Measurements from ENCODE around the gene IZUMO4. TPM values are rescaled to one million over a fixed set of nuclear protein-coding genes. Genes with fewer than 3 reads are reported as not detected.

The IZUMO4 gene
- polyA plus RNA-seq, 2 donors = 6.4 to 16.0 TPM

DNA sequence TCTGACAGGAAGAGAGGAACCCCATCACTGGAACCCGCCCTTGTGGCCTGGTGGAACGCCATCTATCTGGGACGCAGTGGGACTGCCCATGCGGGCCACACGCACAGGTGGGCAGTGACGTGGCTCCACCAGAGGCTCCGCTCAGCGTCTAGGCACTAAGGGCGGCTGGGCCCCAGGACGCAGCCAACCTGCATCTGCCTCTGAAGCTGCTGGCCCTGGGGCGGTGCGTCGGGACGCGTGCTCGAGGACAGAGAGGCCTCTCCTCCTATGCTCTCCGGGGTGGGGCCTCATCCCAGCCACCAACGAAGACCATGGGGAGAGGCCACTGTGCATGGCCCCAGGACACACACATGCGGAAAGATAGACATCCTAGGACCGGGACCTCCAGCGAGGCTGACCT, 18.1 kb downstream of the IZUMO4 start:
- Histone ChIP-seq H3K27me3 (ENCODE audit: control insufficient read depth in 1 of 2, insufficient read depth in 2 of 2, low read length in 2 of 2) (no peaks in the 10 kb centered on the region), H3K36me3 (ENCODE audit: control insufficient read depth in 2 of 2, insufficient read depth in 2 of 2, low read length in 1 of 2) (peaks cover 60 to 92% of the 10 kb centered on the region in 2 donors), H3K4me3 (ENCODE audit: low read depth in 1 of 2, low read length in 2 of 2) (no peak overlapping the region), H3K4me1 (ENCODE audit: control insufficient read depth in 2 of 2, insufficient read depth in 2 of 2, low read length in 1 of 2) (peaks cover 0 to 4% of the 10 kb centered on the region in 2 donors), H3K27ac (ENCODE audit: low read depth in 2 of 2, low read length in 1 of 2) (no peak overlapping the region), H3K9me3 (ENCODE audit: control insufficient read depth in 2 of 2, insufficient read depth in 1 of 2, low read depth in 1 of 2, low read length in 1 of 2) (no peaks in the 10 kb centered on the region)
- WGBS, 2 donors = 92 to 94% methylated on average over 21 of the region's 21 CpGs

DNA sequence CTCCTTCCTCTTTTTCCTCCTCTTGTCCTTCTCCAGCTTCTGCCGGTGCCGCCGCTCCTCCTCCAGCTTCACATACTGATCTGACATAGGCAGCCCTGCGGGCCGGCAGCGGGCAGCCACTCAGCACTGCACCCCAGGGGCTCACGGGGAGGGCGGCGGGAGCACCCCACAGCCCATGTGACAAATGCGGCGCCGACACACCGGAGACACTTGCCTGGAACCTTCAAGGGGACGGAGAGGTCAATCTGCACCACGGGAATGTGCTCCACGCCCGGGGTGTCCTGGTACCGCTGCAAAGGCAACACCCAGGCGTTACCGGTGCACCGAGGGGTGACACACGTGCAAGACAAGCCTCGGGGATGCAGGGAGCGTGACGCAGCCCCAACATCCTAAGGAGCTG, 18.6 kb downstream of the IZUMO4 start:
- Histone ChIP-seq H3K4me3 (ENCODE audit: low read depth in 1 of 2, low read length in 2 of 2) (no peak overlapping the region), H3K27me3 (ENCODE audit: control insufficient read depth in 1 of 2, insufficient read depth in 2 of 2, low read length in 2 of 2) (no peaks in the 10 kb centered on the region), H3K9me3 (ENCODE audit: control insufficient read depth in 2 of 2, insufficient read depth in 1 of 2, low read depth in 1 of 2, low read length in 1 of 2) (no peaks in the 10 kb centered on the region), H3K4me1 (ENCODE audit: control insufficient read depth in 2 of 2, insufficient read depth in 2 of 2, low read length in 1 of 2) (peaks cover 0 to 2% of the 10 kb centered on the region in 2 donors), H3K36me3 (ENCODE audit: control insufficient read depth in 2 of 2, insufficient read depth in 2 of 2, low read length in 1 of 2) (peaks cover 56 to 92% of the 10 kb centered on the region in 2 donors), H3K27ac (ENCODE audit: low read depth in 2 of 2, low read length in 1 of 2) (no peak overlapping the region)
- whole genome bisulfite sequencing, 2 donors = 94% methylated on average over 25 of the region's 25 CpGs

DNA sequence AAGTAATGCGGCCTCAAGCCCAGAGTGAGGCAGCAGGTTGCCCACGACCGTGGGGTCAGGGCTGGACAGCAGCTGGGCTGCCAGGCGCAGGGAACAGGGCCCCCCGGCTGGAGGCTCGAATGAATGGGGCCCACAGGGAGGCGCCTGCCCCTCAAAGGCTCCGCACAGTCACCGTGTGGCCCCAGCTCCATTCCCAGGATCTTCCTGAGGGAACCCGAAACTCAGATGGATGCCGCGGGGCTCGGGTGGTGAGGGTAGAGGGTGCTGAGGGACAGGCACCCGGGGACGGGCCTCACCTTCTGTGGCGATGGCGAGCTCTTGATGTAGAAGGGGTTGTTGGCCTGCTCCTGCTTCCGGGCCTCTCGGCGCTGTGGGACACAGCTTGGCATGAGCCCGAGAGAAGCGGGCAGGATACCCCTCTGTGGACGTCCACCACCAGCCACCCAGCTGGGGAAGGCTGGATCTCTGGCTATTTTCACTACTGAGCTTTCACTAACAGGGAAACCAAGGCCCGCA, 19.3 kb downstream of the IZUMO4 start:
- 94 to 96% methylated on average over 24 of the region's 24 CpGs for WGBS, 2 donors
- H3K27me3 ChIP-seq (ENCODE audit: control insufficient read depth in 1 of 2, insufficient read depth in 2 of 2, low read length in 2 of 2) = no peaks in the 10 kb centered on the region
- H3K4me1 ChIP-seq (ENCODE audit: control insufficient read depth in 2 of 2, insufficient read depth in 2 of 2, low read length in 1 of 2) = peaks cover 0 to 2% of the 10 kb centered on the region in 2 donors
- peaks cover 56 to 92% of the 10 kb centered on the region in 2 donors for H3K36me3 ChIP-seq (ENCODE audit: control insufficient read depth in 2 of 2, insufficient read depth in 2 of 2, low read length in 1 of 2)
- H3K27ac ChIP-seq (ENCODE audit: low read depth in 2 of 2, low read length in 1 of 2) = no peak overlapping the region
- no peaks in the 10 kb centered on the region for H3K9me3 ChIP-seq (ENCODE audit: control insufficient read depth in 2 of 2, insufficient read depth in 1 of 2, low read depth in 1 of 2, low read length in 1 of 2)
- H3K4me3 ChIP-seq (ENCODE audit: low read depth in 1 of 2, low read length in 2 of 2) = no peak overlapping the region

DNA sequence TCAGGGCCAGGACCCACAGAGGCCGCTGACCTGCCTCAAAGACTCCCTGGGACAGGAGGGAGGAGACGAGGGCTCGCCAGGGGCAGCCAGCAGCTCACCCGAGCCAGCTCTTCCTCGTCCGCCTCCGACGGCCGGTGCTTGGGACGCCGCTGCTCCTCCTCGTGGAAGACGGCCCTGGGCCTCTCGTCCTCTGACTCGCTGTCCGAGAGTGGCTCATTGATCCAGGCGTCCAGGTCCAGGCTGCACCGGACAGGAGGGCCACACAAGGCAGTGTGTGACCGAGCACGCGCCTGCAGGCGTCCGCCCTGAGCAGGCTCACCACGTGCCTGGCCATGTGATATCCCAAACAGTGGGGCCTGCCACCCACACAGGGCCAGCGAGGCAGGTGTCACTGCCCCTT, 19.8 kb downstream of the IZUMO4 start:
- H3K27me3 ChIP-seq (ENCODE audit: control insufficient read depth in 1 of 2, insufficient read depth in 2 of 2, low read length in 2 of 2) = no peaks in the 10 kb centered on the region
- peaks cover 52 to 92% of the 10 kb centered on the region in 2 donors for H3K36me3 ChIP-seq (ENCODE audit: control insufficient read depth in 2 of 2, insufficient read depth in 2 of 2, low read length in 1 of 2)
- WGBS, 2 donors = 94% methylated on average over 25 of the region's 25 CpGs
- H3K9me3 ChIP-seq (ENCODE audit: control insufficient read depth in 2 of 2, insufficient read depth in 1 of 2, low read depth in 1 of 2, low read length in 1 of 2) = no peaks in the 10 kb centered on the region
- no peak overlapping the region for H3K4me3 ChIP-seq (ENCODE audit: low read depth in 1 of 2, low read length in 2 of 2)
- H3K4me1 ChIP-seq (ENCODE audit: control insufficient read depth in 2 of 2, insufficient read depth in 2 of 2, low read length in 1 of 2) = peaks cover 0 to under 1% of the 10 kb centered on the region in 2 donors
- H3K27ac ChIP-seq (ENCODE audit: low read depth in 2 of 2, low read length in 1 of 2) = no peak overlapping the region

DNA sequence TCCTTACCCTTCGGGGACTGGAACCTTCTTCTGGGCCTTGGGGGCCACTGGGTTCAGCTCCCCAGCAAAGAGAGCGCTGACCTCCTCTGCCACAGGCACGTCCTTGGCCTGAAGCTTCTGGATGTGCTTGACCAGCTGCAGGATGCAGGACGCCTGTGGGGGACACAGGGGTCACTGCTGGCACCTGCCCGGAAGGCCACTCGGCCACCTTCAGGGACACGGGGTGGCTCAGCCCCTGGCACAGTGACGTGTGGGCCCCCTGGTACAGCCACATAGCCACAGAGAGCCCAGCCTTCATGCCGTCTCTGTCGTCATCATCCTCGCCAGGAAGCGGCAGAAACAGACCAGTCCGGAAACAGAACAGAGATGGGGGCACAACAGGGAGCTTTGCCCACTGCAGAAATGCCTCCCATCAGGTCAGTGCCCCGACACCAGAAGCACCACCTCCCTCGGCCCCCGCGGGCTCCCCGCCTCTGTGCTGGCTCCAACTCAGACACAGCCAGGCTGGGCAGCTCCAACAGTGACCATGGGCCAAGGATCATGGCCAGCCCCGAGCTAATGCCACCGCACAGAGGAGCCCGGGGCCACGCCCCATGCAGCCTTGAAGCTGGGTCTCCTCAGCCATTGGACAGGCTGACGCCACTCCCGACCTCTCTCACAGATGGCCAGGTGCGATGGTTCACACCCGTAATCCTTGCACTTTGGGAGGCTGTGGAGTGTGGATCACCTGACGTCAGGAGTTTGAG, 20.7 kb downstream of the IZUMO4 start:
- 88 to 92% methylated on average over 27 of the region's 27 CpGs for WGBS, 2 donors
- H3K36me3 ChIP-seq (ENCODE audit: control insufficient read depth in 2 of 2, insufficient read depth in 2 of 2, low read length in 1 of 2) = peaks cover 48 to 91% of the 10 kb centered on the region in 2 donors
- no peaks in the 10 kb centered on the region for H3K9me3 ChIP-seq (ENCODE audit: control insufficient read depth in 2 of 2, insufficient read depth in 1 of 2, low read depth in 1 of 2, low read length in 1 of 2)
- no peak overlapping the region for H3K4me3 ChIP-seq (ENCODE audit: low read depth in 1 of 2, low read length in 2 of 2)
- no peak overlapping the region for H3K27ac ChIP-seq (ENCODE audit: low read depth in 2 of 2, low read length in 1 of 2)
- H3K4me1 ChIP-seq (ENCODE audit: control insufficient read depth in 2 of 2, insufficient read depth in 2 of 2, low read length in 1 of 2) = no peaks in the 10 kb centered on the region
- H3K27me3 ChIP-seq (ENCODE audit: control insufficient read depth in 1 of 2, insufficient read depth in 2 of 2, low read length in 2 of 2) = no peaks in the 10 kb centered on the region

DNA sequence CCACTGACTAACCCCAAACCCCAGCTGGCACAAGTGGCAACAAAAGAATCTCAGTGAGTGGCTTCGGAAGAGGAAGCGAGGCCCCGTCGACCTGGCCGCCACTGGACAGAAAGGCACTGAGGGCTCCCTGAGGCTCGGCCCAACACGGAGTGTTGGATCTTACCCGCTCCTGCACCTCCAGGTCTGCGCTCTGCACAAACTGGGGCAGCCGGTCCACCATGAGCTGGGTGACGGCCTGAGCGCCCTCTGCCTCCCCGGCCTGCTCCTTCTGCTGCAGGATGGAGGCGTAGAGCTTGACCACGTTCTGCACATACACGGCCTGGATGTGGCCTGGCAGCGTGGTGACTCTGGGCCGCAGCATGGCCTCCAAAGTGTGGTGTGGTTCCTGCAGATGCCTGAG, 21.7 kb downstream of the IZUMO4 start:
- H3K9me3 ChIP-seq (ENCODE audit: control insufficient read depth in 2 of 2, insufficient read depth in 1 of 2, low read depth in 1 of 2, low read length in 1 of 2) = no peaks in the 10 kb centered on the region
- H3K4me1 ChIP-seq (ENCODE audit: control insufficient read depth in 2 of 2, insufficient read depth in 2 of 2, low read length in 1 of 2) = no peaks in the 10 kb centered on the region
- H3K36me3 ChIP-seq (ENCODE audit: control insufficient read depth in 2 of 2, insufficient read depth in 2 of 2, low read length in 1 of 2) = peaks cover 53 to 92% of the 10 kb centered on the region in 2 donors
- WGBS, 2 donors = 92 to 94% methylated on average over 18 of the region's 18 CpGs
- no peak overlapping the region for H3K27ac ChIP-seq (ENCODE audit: low read depth in 2 of 2, low read length in 1 of 2)
- no peaks in the 10 kb centered on the region for H3K27me3 ChIP-seq (ENCODE audit: control insufficient read depth in 1 of 2, insufficient read depth in 2 of 2, low read length in 2 of 2)
- H3K4me3 ChIP-seq (ENCODE audit: low read depth in 1 of 2, low read length in 2 of 2) = no peak overlapping the region

DNA sequence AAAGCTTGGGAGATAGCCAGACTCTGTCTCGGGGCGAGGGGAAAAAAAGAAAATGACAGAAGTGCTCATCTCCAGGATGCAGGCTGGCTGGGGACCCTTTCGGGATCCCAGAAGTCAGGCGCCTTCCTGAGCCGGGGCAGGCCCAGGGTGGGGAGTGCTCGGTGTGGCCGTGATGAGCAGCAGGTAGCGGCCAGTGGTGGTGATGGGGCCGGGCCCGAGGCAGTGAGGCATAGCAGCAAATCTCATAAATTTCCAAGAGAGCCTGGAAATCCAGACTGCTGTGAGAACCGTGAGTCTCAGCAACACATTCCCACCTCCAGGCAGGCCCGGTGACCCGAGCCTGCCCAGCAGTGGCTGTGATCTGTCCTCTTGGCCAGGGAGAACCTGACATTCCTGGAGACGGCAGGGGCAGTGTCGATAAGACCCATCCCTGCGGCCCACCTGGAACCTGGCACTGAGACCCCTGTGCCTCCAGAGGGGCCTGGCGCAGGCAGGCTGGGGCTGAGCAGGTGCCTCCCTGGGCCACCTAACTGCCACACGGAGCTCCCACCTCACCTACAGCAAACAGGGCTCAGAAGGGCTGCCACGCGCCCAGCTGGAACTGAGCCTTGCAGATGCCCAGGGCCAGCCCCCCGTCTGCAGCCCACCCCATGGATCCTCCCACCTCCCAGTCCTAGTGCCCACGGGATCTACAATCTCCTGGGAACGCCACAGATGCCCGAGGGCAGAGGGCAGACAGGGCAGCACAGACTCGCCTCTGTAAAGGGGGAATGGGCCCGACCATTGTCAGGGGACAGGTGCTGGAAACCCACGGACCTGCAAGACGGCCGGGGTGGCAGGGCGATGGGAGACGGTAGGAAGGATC, 23.4 kb downstream of the IZUMO4 start:
- H3K27ac ChIP-seq (ENCODE audit: low read depth in 2 of 2, low read length in 1 of 2) = no peak overlapping the region
- peaks cover 45 to 85% of the 10 kb centered on the region in 2 donors for H3K36me3 ChIP-seq (ENCODE audit: control insufficient read depth in 2 of 2, insufficient read depth in 2 of 2, low read length in 1 of 2)
- no peaks in the 10 kb centered on the region for H3K27me3 ChIP-seq (ENCODE audit: control insufficient read depth in 1 of 2, insufficient read depth in 2 of 2, low read length in 2 of 2)
- no peaks in the 10 kb centered on the region for H3K4me1 ChIP-seq (ENCODE audit: control insufficient read depth in 2 of 2, insufficient read depth in 2 of 2, low read length in 1 of 2)
- H3K9me3 ChIP-seq (ENCODE audit: control insufficient read depth in 2 of 2, insufficient read depth in 1 of 2, low read depth in 1 of 2, low read length in 1 of 2) = no peaks in the 10 kb centered on the region
- H3K4me3 ChIP-seq (ENCODE audit: low read depth in 1 of 2, low read length in 2 of 2) = no peak overlapping the region
- 88 to 90% methylated on average over 31 of the region's 31 CpGs for WGBS, 2 donors

DNA sequence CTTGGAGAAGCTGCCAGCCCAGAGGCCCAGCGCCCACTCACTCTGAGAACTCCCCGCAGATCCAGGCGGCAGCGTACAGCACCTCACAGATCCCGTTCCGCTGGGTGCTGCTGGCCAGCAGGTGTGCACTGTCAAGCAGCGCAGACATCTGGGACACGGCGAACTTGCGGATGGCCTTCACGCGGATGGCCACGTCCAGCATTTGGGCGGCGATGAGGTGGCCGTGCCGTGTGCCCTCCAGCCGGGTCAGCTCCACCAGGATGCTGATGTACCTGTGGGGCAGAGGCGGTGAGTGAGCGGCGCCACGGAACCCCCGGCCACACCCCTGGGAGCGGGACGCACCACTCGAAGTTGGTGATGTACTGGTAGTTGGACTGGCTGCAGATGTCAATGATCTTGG, 24.1 kb downstream of the IZUMO4 start:
- 95 to 97% methylated on average over 26 of the region's 26 CpGs for WGBS, 2 donors
- Histone ChIP-seq H3K4me1 (ENCODE audit: control insufficient read depth in 2 of 2, insufficient read depth in 2 of 2, low read length in 1 of 2) (no peaks in the 10 kb centered on the region), H3K27me3 (ENCODE audit: control insufficient read depth in 1 of 2, insufficient read depth in 2 of 2, low read length in 2 of 2) (no peaks in the 10 kb centered on the region), H3K9me3 (ENCODE audit: control insufficient read depth in 2 of 2, insufficient read depth in 1 of 2, low read depth in 1 of 2, low read length in 1 of 2) (no peaks in the 10 kb centered on the region), H3K27ac (ENCODE audit: low read depth in 2 of 2, low read length in 1 of 2) (no peak overlapping the region), H3K36me3 (ENCODE audit: control insufficient read depth in 2 of 2, insufficient read depth in 2 of 2, low read length in 1 of 2) (peaks cover 42 to 78% of the 10 kb centered on the region in 2 donors), H3K4me3 (ENCODE audit: low read depth in 1 of 2, low read length in 2 of 2) (no peak overlapping the region)

DNA sequence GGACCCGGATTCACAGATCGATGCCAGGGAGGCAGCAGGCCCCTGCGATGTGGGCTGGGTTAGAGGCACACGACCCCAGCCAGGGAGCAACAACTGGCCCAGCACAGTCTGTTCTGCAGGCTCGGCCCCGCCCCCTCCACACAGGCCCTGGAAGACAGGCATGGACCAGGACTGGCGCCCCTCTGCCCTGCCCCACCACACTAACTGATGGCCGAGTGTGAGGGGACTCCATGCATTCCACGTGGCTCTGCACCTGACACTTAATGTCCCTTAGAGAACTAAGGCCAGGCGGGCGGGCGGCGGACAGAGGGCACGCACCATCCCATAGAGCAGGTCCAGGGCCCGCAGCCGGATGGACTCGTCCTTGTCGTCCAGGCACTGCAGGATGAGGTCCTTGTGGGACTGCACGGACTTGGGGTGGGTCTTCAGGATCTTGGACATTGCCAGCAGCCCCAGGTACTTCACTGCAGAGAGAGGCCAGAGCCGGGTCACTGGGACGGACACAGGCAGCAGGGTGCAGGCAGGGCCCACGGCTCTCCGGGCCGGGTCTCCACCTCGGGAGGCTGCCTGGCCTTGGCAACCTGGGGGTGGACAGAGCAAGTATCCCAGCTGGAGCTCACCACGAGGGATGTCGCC, 24.8 kb downstream of the IZUMO4 start:
- Histone ChIP-seq H3K4me3 (ENCODE audit: low read depth in 1 of 2, low read length in 2 of 2) (no peak overlapping the region), H3K27ac (ENCODE audit: low read depth in 2 of 2, low read length in 1 of 2) (no peak overlapping the region), H3K9me3 (ENCODE audit: control insufficient read depth in 2 of 2, insufficient read depth in 1 of 2, low read depth in 1 of 2, low read length in 1 of 2) (no peaks in the 10 kb centered on the region), H3K4me1 (ENCODE audit: control insufficient read depth in 2 of 2, insufficient read depth in 2 of 2, low read length in 1 of 2) (no peaks in the 10 kb centered on the region), H3K36me3 (ENCODE audit: control insufficient read depth in 2 of 2, insufficient read depth in 2 of 2, low read length in 1 of 2) (peaks cover 38 to 77% of the 10 kb centered on the region in 2 donors), H3K27me3 (ENCODE audit: control insufficient read depth in 1 of 2, insufficient read depth in 2 of 2, low read length in 2 of 2) (no peaks in the 10 kb centered on the region)
- WGBS, 2 donors = 94% methylated on average over 27 of the region's 27 CpGs
